ENCODE results near the gene IL6.

GRCh38 chr7:22677680-22678079 is 49.3 kb upstream of the IL6 start:
- no peak for TF ChIP-seq POLR2A (IDR thresholded peaks at IDR 0.05; ENCODE audit: low read depth, low read length)
- TF ChIP-seq TAF1 (IDR thresholded peaks at IDR 0.05; ENCODE audit: borderline replicate concordance, low read depth, low read length): no peak
